M059J (cell line): Measurements from ENCODE around the gene ZFYVE28. TPM values are rescaled to one million over a fixed set of nuclear protein-coding genes. Genes with fewer than 3 reads are reported as not detected.
A peak's percentile ranks its signal among the peaks of the same experiment; 100 is the strongest.
"Not testable (repeated sequence)": the region's sequence is repeated elsewhere in the genome, so short reads cannot be mapped to it uniquely, and the experiment has no call there.

Experiments used
- DNase-seq: peaks from one replicate; pipeline ENCODE4 v3.0.0-alpha.2; 2012; ENCODE audit warnings: low read depth
- total RNA-seq: library from RNA; depleted of rRNA; stranded (reverse); fragments of >200 nt; shearing (Covaris generic); gene quantifications from 2 replicates; pipeline ENCODE4 v1.2.3, GENCODE V29; 2014

The ZFYVE28 gene
- total RNA-seq, 1 experiment from 2014 or later, result 4.0 TPM

- DNase-seq, result no peak
These were observed 27.5 kb downstream of the ZFYVE28 start for GRCh38 chr4:2390784-2391421.

GRCh38 chr4:2390146-2390545 lies 28.3 kb downstream of the ZFYVE28 start:
- DNase-seq, result peak; percentile 15

GRCh38 chr4:2389691-2390090 lies 28.8 kb downstream of the ZFYVE28 start:
- no peak for DNase-seq

GRCh38 chr4:2388429-2389182 lies 29.8 kb downstream of the ZFYVE28 start:
- no peak for DNase-seq

GRCh38 chr4:2387829-2388228 lies 30.6 kb downstream of the ZFYVE28 start:
- no peak for DNase-seq

- DNase-seq, result no peak
These were observed 31.2 kb downstream of the ZFYVE28 start for GRCh38 chr4:2387218-2387617.

GRCh38 chr4:2386717-2387116 lies 31.7 kb downstream of the ZFYVE28 start:
- DNase-seq, result no peak

GRCh38 chr4:2385516-2385915 lies 32.9 kb downstream of the ZFYVE28 start:
- no peak for DNase-seq

GRCh38 chr4:2384245-2384644 lies 34.2 kb downstream of the ZFYVE28 start:
- DNase-seq, result no peak

GRCh38 chr4:2383760-2384159 lies 34.7 kb downstream of the ZFYVE28 start:
- DNase-seq, result no peak

GRCh38 chr4:2383220-2383631 lies 35.2 kb downstream of the ZFYVE28 start:
- DNase-seq, result not testable (repeated sequence)

GRCh38 chr4:2382769-2383202 lies 35.7 kb downstream of the ZFYVE28 start:
- not testable (repeated sequence) for DNase-seq

- DNase-seq, result not testable (repeated sequence)
These were observed 37.9 kb downstream of the ZFYVE28 start for GRCh38 chr4:2380589-2380988.

- no peak for DNase-seq
These were observed 39.5 kb downstream of the ZFYVE28 start for GRCh38 chr4:2378898-2379297.

- no peak for DNase-seq
These were observed 40.0 kb downstream of the ZFYVE28 start for GRCh38 chr4:2378401-2378800.

GRCh38 chr4:2377241-2377640 lies 41.2 kb downstream of the ZFYVE28 start:
- DNase-seq, result no peak

GRCh38 chr4:2375427-2375826 lies 43.0 kb downstream of the ZFYVE28 start:
- DNase-seq, result no peak

- no peak for DNase-seq
These were observed 44.9 kb downstream of the ZFYVE28 start for GRCh38 chr4:2373532-2373931.

- DNase-seq, result no peak
These were observed 45.9 kb downstream of the ZFYVE28 start for GRCh38 chr4:2372488-2373030.

- no peak for DNase-seq
These were observed 46.5 kb downstream of the ZFYVE28 start for GRCh38 chr4:2371765-2372487.

GRCh38 chr4:2370597-2371320 lies 47.7 kb downstream of the ZFYVE28 start:
- no peak for DNase-seq
